ENCODE results near the gene C13orf46.

GRCh38 chr13:113928685-113929627 is 44.9 kb downstream of the C13orf46 start:
- no peak for TF ChIP-seq CTCF (IDR thresholded peaks at IDR 0.05)
- TF ChIP-seq POLR2AphosphoS5 (IDR thresholded peaks at IDR 0.05) = peak; percentile 73

All from gastroesophageal sphincter (tissue), 3 donors.